Activated CD8-positive, alpha-beta memory T cell treated with anti-CD3 and anti-CD28 coated beads, Interleukin-2, amount 50 U/mL, for 1 hour (primary cell): ENCODE results near the gene DUOXA2.

Source experiments
- DNase-seq: peaks from one replicate; pipeline ENCODE4 v3.0.0-alpha.2; 2020; ENCODE audit errors: extremely low read depth

Gene DUOXA2

DNA sequence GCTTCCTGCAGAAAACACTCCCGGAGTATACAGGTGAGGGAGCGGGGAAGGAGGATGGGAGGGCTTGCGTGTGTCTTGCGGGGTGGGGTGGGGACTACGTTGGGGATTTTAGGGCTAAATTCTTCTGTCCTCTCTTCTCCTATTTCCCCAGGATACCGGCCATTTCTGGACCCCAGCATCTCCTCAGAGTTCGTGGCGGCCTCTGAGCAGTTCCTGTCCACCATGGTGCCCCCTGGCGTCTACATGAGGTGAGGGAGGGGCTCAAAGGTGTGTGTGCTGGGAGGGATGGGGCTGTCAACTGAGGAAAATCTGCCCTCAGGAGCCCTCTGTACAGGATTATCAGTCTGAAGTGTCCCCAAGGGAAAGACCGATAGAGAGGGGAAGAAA lies 22.2 kb downstream of the DUOXA2 start:
- DNase-seq, result no peak

DNA sequence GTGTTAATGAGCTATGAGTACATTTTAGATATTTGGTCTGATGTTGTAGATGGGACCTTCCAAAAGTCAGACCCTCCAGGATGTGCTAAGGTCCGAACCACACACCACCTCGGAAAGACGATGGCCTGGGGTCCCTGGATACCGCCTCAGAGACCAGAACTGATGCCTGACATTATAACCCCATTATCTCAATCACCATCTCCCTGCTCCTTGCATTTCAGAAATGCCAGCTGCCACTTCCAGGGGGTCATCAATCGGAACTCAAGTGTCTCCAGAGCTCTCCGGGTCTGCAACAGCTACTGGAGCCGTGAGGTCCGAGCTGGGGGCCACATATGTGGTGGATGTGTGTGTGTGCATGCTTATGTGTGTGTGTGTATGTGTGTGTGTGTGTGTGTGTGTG lies 23.6 kb downstream of the DUOXA2 start:
- no peak for DNase-seq

DNA sequence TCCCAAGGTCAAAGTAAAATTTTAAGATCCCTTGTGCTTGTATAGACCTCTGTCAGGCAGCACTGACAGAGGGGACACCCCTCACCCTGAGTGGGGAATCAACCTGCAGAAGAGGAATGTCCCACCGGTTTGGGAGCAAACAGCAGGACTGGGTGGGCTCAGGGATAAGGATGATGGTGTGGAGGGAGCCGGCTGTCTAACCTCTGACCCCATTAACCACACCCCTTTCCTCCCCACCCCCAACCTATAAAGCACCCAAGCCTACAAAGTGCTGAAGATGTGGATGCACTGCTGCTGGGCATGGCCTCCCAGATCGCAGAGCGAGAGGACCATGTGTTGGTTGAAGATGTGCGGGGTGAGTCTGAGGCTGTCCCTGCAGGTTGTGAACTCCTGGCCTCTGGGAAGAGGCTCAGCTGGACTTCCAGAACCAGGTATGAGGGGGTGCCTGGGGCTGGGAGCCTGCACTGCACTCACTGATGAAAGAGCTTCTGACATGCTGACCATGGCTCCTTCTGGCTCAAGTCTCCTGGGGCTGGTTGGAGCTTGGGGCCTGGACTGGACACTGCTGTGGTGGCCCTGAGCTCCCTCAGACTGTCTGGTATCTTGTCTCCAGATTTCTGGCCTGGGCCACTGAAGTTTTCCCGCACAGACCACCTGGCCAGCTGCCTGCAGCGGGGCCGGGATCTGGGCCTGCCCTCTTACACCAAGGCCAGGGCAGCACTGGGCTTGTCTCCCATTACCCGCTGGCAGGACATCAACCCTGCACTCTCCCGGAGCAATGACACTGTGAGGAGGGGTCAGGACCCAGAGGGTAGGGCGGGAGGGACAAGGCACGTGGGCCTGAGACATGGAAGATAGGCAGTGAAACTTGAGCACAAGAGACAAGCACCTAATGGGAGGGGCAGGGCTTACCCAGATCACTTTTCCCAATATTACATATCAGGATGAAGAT lies 25.0 kb downstream of the DUOXA2 start:
- no peak for DNase-seq

DNA sequence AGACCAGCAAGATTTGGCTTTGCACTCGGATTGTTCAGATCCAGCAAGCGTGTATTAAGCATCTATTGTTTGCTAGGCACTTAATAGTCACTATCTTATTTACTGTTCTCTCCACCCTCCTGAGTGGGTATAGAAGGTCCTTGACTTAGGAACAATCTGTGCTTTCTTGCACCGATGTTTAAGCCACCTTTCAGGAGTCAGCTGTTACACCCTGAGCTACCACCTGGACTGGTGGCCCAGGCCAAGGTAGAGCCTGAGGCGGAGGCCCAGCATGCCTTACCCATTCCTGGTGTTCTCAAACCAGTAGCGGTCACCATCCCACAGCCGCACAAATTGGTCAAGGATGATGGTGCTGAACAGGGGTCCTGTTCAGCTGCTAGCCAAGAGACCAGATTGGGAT lies 25.6 kb downstream of the DUOXA2 start:
- DNase-seq, result no peak

DNA sequence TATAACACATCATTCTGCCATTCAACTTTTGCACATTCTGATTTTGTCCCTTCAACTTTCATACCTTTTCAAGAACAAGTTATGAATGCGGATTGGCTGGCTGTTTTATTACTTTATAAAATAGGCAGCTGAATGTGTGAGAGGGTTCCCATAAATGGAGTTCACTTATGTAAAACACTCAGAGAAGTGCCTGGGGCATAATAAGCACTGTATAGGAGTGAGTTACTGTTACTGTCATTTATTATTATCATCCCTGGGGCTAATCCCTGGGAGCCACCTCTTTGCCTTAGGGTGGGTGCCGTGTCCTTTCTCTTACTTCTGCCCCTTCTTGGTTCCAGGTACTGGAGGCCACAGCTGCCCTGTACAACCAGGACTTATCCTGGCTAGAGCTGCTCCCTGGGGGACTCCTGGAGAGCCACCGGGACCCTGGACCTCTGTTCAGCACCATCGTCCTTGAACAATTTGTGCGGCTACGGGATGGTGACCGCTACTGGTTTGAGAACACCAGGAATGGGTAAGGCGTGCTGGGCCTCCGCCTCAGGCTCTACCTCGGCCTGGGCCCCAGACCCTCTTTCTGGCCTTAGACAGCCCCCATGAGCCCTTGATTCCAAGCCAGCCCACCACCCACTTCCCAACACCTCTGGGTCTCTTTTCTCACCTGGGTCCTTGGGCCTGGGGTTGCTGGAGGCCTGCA lies 26.6 kb downstream of the DUOXA2 start:
- no peak for DNase-seq

DNA sequence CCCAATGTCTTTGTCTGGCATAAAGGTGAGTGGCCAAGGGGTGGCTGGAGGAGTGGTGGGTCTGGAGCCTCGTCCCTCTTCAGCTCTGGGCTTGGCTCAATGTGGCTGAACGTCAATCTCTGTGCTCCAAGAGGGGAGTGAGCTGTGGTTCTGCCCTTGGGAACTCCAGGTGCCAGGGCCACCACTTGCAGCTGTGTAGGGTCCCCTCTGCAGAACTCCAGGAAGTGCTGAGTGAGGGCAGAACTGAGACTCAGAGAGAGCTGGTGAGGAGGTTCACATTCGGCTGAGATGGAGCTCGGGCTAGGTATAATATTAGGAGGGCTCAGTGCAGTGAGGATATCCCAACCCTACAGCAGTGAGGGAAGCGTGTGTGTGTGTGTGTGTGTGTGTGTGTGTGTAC lies 27.3 kb downstream of the DUOXA2 start:
- DNase-seq, result no peak

DNA sequence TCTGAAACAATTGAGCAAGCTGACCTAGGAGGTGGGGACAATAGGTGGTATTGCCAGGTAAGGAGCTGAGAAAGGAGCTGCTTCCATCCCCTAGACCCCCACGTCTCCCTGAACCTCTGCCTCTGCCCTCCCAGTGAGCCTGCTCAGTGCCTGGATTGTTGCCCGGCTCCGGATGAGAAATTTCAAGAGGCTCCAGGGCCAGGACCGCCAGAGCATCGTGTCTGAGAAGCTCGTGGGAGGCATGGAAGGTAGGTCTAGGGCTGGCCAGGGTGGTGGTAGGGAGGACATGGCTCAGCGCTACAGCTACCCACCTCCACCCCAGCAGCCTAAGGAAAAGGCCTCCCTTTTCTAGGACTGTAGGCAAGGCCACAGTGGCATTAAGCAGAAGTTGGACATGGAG lies 28.9 kb downstream of the DUOXA2 start:
- DNase-seq, result no peak

DNA sequence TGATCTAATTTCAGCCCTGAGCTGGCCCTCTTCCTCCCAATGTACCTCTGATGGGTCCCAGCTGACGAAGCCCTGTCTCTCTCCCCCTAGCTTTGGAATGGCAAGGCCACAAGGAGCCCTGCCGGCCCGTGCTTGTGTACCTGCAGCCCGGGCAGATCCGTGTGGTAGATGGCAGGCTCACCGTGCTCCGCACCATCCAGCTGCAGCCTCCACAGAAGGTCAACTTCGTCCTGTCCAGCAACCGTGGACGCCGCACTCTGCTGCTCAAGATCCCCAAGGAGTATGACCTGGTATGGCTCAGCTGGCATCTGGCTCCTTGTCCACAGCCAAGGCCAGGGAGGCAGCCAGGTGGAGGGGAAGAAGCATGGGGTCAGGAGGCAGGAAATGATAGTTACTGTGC lies 29.8 kb downstream of the DUOXA2 start:
- no peak for DNase-seq

DNA sequence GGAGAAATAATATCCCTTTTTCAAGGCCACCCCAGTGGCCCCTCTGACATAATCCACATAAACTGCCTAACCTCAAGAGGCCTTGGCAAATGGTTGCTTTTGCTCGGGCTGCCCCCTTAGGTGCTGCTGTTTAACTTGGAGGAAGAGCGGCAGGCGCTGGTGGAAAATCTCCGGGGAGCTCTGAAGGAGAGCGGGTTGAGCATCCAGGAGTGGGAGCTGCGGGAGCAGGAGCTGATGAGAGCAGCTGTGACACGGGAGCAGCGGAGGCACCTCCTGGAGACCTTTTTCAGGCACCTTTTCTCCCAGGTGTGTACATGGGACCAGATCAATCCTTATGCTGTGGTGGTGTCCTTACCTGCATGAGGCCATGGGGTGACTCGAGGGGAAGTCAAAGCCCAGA lies 30.6 kb downstream of the DUOXA2 start:
- no peak for DNase-seq

DNA sequence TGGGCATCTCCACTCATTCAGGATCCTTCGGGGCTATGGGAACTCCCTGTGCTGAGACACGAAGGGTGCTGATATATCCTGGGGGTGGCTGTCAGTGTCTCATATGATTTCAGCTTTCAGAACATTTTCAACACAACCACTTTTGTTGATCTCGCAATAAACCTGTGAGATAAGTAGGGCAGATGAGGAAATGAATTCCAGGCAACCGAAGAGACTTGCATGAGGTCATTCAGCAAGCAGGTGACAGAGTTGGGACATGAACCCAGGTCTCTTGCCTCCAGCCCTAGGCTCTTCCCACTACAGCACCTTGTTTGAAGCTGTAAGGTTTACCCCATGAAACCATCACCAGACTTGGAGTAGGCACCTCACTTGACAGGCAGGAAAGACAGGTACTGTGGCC lies 32.3 kb downstream of the DUOXA2 start:
- DNase-seq, result no peak

DNA sequence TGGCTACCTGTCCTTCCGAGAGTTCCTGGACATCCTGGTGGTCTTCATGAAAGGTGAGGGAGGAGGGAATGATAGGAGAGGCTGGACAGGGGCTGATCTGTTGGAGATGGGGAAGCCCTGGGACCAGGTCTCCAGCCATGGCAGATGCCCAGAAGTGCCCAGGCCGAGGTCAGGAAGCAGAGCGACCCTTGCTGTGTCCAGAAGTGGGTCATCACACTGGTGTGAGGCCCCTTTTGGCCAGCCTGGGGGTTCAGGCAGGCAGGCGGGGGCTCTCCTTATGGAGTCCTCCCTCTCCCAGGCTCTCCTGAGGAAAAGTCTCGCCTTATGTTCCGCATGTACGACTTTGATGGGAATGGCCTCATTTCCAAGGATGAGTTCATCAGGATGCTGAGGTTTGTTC lies 33.5 kb downstream of the DUOXA2 start:
- no peak for DNase-seq

DNA sequence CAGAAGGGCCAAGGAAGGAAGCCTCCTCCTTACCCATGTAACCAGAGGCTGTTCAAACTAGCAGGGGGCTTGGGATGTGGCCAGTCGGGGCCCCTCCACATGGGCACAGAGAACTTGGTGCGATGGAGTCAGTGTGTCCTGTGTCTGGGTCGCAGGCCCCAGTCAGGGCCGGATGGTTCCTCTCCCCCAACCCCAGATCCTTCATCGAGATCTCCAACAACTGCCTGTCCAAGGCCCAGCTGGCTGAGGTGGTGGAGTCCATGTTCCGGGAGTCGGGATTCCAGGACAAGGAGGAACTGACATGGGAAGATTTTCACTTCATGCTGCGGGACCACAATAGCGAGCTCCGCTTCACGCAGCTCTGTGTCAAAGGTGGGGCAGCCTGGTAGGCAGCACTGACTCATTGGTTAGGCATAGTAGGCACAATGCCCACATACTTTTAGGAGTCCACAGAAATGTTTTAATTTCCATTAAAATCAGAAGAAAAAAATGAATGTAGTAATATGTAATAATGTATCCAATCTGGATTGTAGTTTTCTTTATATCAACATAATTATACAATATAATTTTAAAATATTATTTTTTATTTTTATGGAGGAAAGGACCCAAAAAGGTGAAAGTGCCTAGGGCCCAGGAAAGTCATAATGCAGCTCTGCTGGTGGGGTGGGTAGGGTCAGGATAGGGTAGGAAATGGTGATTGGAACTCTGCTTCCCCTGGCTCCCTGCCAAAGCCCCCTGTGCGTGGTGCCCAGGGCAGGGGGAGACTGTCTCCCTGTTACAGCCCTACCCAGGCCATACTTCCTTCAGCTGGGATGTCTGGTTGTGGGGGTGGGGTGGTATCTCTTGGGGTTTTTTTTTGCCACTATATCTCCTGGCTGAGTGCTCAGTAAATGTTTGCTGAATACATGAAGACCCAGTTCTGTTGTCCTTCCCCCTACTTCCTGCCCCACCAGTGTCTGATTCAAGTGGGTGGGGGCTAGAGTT lies 34.2 kb downstream of the DUOXA2 start:
- DNase-seq, result no peak

DNA sequence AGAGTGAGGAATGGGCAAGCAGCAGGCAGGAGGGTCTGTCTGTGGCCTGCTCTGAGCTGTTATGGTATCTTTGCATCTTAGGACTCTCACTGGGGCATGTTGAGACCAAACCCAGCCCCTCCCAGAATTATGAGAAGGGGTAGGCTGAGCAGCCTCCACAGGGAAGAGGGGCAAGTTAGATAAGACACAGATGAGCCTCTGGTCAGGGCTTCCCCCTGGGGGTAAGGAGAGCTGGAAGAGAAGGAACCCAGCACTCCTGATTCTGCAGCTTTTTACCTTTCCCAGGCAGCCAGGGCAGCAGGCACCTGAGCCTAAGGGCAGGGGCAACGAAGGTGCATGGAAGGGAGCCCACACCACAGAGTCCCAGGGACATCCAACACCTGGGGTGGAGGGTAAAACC lies 34.9 kb downstream of the DUOXA2 start:
- DNase-seq, result no peak

DNA sequence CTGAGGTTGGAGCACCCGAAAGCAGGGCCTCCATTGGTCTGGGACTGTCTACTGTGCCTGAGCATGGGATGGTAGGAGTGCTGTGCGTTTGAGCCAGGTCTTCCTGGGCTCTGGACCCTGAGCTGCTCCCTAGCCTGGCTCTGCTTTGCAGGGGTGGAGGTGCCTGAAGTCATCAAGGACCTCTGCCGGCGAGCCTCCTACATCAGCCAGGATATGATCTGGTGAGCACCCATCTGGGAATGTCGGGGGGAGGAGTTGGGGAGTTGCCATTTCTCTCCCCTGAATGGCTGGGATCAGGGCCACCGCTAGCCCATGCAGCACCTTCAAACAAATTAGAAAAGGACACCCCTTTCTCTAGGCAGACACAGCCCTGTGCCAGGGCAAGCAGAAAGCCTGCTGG lies 36.4 kb downstream of the DUOXA2 start:
- DNase-seq, result no peak

DNA sequence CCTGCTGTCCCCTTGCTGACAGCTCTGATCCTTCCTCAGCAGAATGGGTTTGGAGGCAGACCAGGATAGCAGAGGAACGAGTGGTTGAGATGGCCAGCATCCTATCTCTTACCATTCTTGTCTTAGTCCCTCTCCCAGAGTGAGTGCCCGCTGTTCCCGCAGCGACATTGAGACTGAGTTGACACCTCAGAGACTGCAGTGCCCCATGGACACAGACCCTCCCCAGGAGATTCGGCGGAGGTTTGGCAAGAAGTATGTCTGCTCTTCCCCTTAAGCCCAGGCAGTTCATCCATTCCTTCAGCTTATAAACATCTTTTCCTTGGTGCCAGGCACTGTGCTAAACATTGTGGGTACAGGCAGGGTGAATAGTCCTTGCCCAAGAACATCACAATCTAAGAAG lies 36.9 kb downstream of the DUOXA2 start:
- DNase-seq, result no peak

DNA sequence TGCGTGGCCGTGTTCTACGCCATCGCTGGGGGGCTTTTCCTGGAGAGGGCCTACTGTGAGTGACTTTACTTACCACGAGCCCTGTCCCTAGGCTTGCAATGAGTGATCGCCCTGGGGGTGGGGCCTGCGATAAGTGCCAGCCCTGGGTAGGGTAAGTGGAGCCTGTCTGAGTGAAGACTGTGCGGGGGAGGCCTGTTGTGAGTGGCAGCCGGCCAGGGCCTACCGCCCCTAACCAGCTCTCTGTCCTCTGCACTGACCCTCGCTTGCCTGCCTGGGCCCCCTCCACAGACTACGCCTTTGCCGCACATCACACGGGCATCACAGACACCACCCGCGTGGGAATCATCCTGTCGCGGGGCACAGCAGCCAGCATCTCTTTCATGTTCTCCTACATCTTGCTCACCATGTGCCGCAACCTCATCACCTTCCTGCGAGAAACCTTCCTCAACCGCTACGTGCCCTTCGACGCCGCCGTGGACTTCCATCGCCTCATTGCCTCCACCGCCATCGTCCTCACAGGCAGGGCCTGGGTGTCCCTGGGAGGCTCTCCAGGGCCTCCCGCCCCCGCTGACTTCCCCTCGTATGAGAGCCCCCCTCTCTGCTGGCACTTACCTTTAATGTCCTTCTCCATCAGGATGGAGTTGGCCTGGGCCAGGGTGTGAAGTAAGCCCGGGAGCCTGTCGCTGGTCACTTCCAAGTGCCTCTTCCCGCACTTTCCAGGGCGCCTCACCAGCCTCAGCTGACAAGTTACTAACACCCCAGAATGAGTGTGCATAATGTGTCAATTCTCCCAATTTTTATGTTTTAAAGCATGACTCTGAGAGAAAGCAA lies 38.1 kb downstream of the DUOXA2 start:
- no peak for DNase-seq

DNA sequence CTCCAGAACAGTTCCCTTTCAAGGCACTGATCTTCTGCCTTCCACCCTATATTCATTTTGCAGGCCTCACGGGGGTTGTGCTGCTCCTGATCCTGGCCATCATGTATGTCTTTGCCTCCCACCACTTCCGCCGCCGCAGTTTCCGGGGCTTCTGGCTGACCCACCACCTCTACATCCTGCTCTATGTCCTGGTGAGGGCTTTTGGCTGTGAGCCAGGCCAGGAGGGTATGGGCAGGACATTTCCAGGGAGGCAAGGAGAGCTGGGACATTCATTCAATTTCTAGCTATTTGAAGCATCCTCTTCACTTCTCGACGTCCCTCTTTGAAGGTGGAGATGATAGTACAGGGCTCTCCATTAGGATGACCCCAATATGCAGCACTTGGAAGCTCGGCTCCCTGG lies 41.6 kb downstream of the DUOXA2 start:
- no peak for DNase-seq

DNA sequence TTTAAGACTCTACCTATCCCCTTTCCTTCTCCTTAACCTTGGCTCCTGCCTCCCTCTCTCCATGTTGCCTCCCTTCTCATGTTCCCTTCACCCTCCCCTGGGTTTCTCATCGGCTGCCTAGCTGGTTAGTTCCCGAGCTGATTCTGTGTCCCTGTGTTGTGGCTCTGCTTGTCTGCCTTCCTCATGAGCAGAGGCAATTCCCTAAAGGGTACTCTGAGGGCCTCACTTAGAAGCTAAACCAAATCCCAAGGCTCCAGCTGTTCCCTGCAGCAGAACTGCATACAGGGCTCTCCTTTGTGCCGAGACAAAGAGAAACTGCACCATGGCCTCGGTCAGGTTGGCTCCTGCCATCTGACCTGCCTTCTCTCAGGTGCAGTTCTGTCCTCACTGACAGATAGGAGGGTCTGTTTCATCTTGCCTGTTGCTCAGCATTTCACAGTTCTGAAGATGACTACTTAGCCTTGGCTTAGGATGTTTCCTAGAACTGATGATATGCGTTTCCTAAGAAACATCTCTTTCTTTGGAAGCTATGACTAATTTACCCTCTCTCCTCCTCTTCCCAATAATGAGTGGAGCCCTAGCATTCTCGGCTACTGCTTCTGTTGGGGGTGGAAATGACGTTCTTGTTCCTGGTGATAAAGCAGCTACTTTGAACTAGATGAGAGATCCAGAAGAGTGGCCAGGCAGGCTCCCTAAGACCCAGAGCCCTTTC lies 42.8 kb downstream of the DUOXA2 start:
- no peak for DNase-seq

DNA sequence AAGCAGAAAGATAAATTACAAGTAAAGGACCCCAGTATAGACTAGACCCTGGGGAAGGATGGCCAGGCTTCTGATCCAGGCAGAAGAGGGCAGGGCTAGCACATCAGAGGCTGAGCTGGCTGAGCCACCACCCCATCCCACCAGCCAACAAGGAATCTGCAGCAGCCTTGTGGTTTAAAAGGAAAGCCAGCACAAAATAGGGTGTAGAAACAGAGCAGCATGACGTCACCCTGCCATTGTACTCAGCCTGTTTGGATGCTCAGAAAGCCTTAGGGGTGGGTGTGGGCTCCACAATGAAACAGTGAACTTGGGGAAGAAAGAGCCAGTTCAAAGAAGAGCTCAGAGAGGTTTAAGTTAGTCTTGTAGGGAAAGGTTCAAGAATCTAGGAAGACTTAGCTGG lies 43.8 kb downstream of the DUOXA2 start:
- no peak for DNase-seq

DNA sequence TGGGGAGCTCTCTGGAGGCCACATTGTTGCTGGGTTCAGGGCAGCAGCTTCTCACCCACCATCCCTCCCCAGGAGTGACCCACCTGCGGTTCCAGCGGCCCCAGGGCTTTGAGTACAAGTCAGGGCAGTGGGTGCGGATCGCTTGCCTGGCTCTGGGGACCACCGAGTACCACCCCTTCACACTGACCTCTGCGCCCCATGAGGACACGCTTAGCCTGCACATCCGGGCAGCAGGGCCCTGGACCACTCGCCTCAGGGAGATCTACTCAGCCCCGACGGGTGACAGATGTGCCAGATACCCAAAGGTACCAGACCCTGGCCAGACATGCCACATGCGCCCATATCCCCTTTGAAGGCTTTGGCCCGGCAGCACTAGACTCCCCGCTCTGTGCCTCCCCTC lies 47.5 kb downstream of the DUOXA2 start:
- DNase-seq, result no peak
